Cardiac septum (tissue), 1 donor: ENCODE results near the gene ACVR1. TPM values are rescaled to one million over a fixed set of nuclear protein-coding genes. Genes with fewer than 3 reads are reported as not detected.

Source experiments
- DNase-seq: peaks from one replicate; pipeline ENCODE4 v3.0.0-alpha.2; 2020; ENCODE audit warnings: low spot score
- intact Hi-C: fragments of 100-400 bp; cut with DNase I; formaldehyde crosslinking; loops from one replicate; pipeline ENCODE4 v1.14.0; 2022
- total RNA-seq: library from RNA; stranded (reverse); fragmentation: NEBNext Ultra II Directional; extraction: Animal tissue kit (Norgen Biotek cat#: 25700); gene quantifications from one replicate; pipeline ENCODE4 v1.2.1, GENCODE V29; 2021
- donor health status: DM: no; HTN: no; CAD: no.

ACVR1 gene
- total RNA-seq, 1 donor from 2014 or later: 22.7 TPM

- no peak for DNase-seq
- intact Hi-C loops: no loop called here
Observed at GRCh38 chr2:157866666-157867642, 9.2 kb downstream of the ACVR1 start.

- DNase-seq: no peak
Observed at GRCh38 chr2:157866202-157866601, 9.9 kb downstream of the ACVR1 start.

GRCh38 chr2:157864857-157865430 is 11.2 kb downstream of the ACVR1 start:
- intact Hi-C loops: no loop called here

More at GRCh38 chr2:157866202-157866601, 9.9 kb downstream of the ACVR1 start:
- intact Hi-C loops: no loop called here

GRCh38 chr2:157858846-157859245 is 17.3 kb downstream of the ACVR1 start:
- intact Hi-C loops: no loop called here
- DNase-seq: no peak

More at GRCh38 chr2:157864857-157865430, 11.2 kb downstream of the ACVR1 start:
- DNase-seq: no peak

- intact Hi-C loops: no loop called here
- no peak for DNase-seq
Observed at GRCh38 chr2:157857881-157858280, 18.2 kb downstream of the ACVR1 start.

GRCh38 chr2:157856187-157856515 is 20.0 kb downstream of the ACVR1 start:
- no peak for DNase-seq
- intact Hi-C loops: no loop called here

- intact Hi-C loops: no loop called here
- no peak for DNase-seq
Observed at GRCh38 chr2:157853820-157854219, 22.3 kb downstream of the ACVR1 start.

- intact Hi-C loops: no loop called here
- no peak for DNase-seq
Observed at GRCh38 chr2:157853211-157853610, 22.9 kb downstream of the ACVR1 start.

- intact Hi-C loops: no loop called here
- no peak for DNase-seq
Observed at GRCh38 chr2:157849591-157849990, 26.5 kb downstream of the ACVR1 start.

- no peak for DNase-seq
Observed at GRCh38 chr2:157848213-157848612, 27.9 kb downstream of the ACVR1 start.

GRCh38 chr2:157845081-157845480 is 31.0 kb downstream of the ACVR1 start:
- intact Hi-C loops: no loop called here
- DNase-seq: no peak

More at GRCh38 chr2:157848213-157848612, 27.9 kb downstream of the ACVR1 start:
- intact Hi-C loops: no loop called here

GRCh38 chr2:157843935-157844334 is 32.2 kb downstream of the ACVR1 start:
- intact Hi-C loops: loop anchor here (2.0 kb wide), 1 partner anchor 31 kb away; no protein-coding TSS in a partner anchor
- no peak for DNase-seq

- intact Hi-C loops: loop anchor here (2.0 kb wide), 1 partner anchor 32 kb away; no protein-coding TSS in a partner anchor
- DNase-seq: no peak
Observed at GRCh38 chr2:157843081-157843480, 33.0 kb downstream of the ACVR1 start.

- DNase-seq: no peak
- intact Hi-C loops: loop anchor here (2.0 kb wide), 1 partner anchor 33 kb away; no protein-coding TSS in a partner anchor
Observed at GRCh38 chr2:157842106-157842879, 33.8 kb downstream of the ACVR1 start.

- intact Hi-C loops: no loop called here
- no peak for DNase-seq
Observed at GRCh38 chr2:157841485-157841884, 34.6 kb downstream of the ACVR1 start.

- peak; percentile 79 for DNase-seq
- intact Hi-C loops: no loop called here
Observed at GRCh38 chr2:157840568-157841156, 35.5 kb downstream of the ACVR1 start.

GRCh38 chr2:157839822-157840221 is 36.3 kb downstream of the ACVR1 start:
- intact Hi-C loops: loop anchor here (5.0 kb wide), 1 partner anchor 53 kb away; no protein-coding TSS in a partner anchor
- no peak for DNase-seq

- intact Hi-C loops: loop anchor here (5.0 kb wide), 1 partner anchor 52 kb away; no protein-coding TSS in a partner anchor
- no peak for DNase-seq
Observed at GRCh38 chr2:157839162-157839801, 36.8 kb downstream of the ACVR1 start.
